Uterus (tissue), 4 donors: ENCODE measurements around the gene ZFYVE28. TPM values are rescaled to one million over a fixed set of nuclear protein-coding genes. Genes with fewer than 3 reads are reported as not detected.

Source experiments
- DNase-seq, 2 donors: peaks; one replicate each; pipeline ENCODE4 v3.0.0-alpha.2; 2019 to 2020
- H3K27ac ChIP-seq, 2 donors: fragments of 200-600 bp; sonication (generic); 1 replicate in 1 of 2; 2 replicates in 1 of 2; pipeline ENCODE4 v1.5.1; 2016 to 2018
- H3K27me3 ChIP-seq, 2 donors: fragments of 200-600 bp; sonication (generic); one replicate each; pipeline ENCODE4 v1.5.1; 2018 to 2019; ENCODE audit warnings: control low read depth in 1 of 2
- H3K36me3 ChIP-seq, 2 donors: fragments of 200-600 bp; sonication (generic); one replicate each; pipeline ENCODE4 v1.5.1; 2019; ENCODE audit warnings: control low read depth in 1 of 2
- H3K4me1 ChIP-seq, 2 donors: fragments of 200-600 bp; sonication (generic); one replicate each; pipeline ENCODE4 v1.5.1; 2018 to 2019; ENCODE audit warnings: control low read depth in 1 of 2
- H3K4me3 ChIP-seq, 2 donors: fragments of 200-600 bp; sonication (generic); 1 replicate in 1 of 2; 2 replicates in 1 of 2; pipeline ENCODE4 v1.5.1; 2018 to 2019; ENCODE audit warnings: mild to moderate bottlenecking in 1 of 2
- H3K9me3 ChIP-seq, 2 donors: fragments of 200-600 bp; sonication (generic); one replicate each; pipeline ENCODE4 v1.5.1; 2019; ENCODE audit warnings: control low read depth in 1 of 2
- POLR2A ChIP-seq, 2 donors: fragments of 450-650 bp; IDR thresholded peaks; one replicate each; pipeline ENCODE4 v1.6.1; 2016; ENCODE audit warnings: antibody characterized with exemption in 2 of 2, mild to moderate bottlenecking in 1 of 2, moderate library complexity in 1 of 2
- intact Hi-C: fragments of 100-400 bp; cut with DNase I; formaldehyde crosslinking; loops from one replicate; pipeline ENCODE4 v1.15.1; 2023; ENCODE audit warnings: low total_unique reads
- total RNA-seq, 4 donors: library from RNA; depleted of rRNA in 3 of 4; stranded (reverse); fragments of >200 nt in 3 of 4; gene quantifications; one replicate each; pipeline versions ENCODE4 v1.1.0 to v1.2.4, GENCODE V29; 2014 to 2023
- TF ChIP-seq, protein P1 (sequence below), 4 experiments: fragments of 200-600 bp in 2 of 4; fragments of 450-650 bp in 2 of 4; sonication (generic) in 2 of 4; IDR thresholded peaks; one replicate each; pipeline ENCODE4 v1.5.1; 2016 to 2019; ENCODE audit warnings: antibody characterized with exemption in 4 of 4, mild to moderate bottlenecking in 2 of 4, moderate library complexity in 1 of 4
- donor health status: DM: yes; HTN: yes; CAD: no.

The ZFYVE28 gene
- total RNA-seq, 4 donors from 2014 or later, result 5.4 to 16.7 (median 13.4) TPM

GRCh38 chr4:2409381-2409783 is 9.1 kb downstream of the ZFYVE28 start:
- no peaks in the 10 kb centered on the region for H3K27me3 ChIP-seq
- no peak overlapping the region for H3K4me3 ChIP-seq
- no peak for DNase-seq
- no peak overlapping the region for H3K27ac ChIP-seq
- H3K4me1 ChIP-seq, result no peaks in the 10 kb centered on the region
- intact Hi-C loops, result loop anchor here (10.0 kb wide), 1 partner anchor 145 kb away; the partner anchor contains the start of gene MXD4
- TF ChIP-seq POLR2A (IDR thresholded peaks at IDR 0.05), result no peak
- TF ChIP-seq, protein P1, sequence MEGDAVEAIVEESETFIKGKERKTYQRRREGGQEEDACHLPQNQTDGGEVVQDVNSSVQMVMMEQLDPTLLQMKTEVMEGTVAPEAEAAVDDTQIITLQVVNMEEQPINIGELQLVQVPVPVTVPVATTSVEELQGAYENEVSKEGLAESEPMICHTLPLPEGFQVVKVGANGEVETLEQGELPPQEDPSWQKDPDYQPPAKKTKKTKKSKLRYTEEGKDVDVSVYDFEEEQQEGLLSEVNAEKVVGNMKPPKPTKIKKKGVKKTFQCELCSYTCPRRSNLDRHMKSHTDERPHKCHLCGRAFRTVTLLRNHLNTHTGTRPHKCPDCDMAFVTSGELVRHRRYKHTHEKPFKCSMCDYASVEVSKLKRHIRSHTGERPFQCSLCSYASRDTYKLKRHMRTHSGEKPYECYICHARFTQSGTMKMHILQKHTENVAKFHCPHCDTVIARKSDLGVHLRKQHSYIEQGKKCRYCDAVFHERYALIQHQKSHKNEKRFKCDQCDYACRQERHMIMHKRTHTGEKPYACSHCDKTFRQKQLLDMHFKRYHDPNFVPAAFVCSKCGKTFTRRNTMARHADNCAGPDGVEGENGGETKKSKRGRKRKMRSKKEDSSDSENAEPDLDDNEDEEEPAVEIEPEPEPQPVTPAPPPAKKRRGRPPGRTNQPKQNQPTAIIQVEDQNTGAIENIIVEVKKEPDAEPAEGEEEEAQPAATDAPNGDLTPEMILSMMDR (IDR thresholded peaks at IDR 0.05), result no peak
- H3K9me3 ChIP-seq, result no peaks in the 10 kb centered on the region
- H3K36me3 ChIP-seq, result no peaks in the 10 kb centered on the region

DNA sequence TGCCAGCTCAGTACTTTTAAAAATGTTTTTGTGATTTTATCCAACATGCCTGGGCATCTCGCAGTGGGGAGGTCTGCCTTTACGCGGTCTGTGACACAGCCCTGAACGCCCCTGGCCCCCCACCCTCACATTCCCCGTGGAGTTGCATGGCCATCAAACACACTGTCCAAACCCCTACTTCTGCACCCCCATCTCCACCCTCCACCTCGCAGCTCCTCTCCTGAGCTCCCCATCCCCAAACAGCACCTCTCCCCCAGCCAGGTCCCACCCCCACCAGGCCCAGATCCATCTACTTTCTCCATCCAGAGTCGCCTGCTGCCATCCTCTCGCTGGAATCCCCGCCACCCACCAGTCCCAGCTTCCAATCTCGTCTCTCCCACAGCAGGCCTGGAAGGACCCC is 9.5 kb downstream of the ZFYVE28 start:
- H3K27ac ChIP-seq, result no peak overlapping the region
- intact Hi-C loops, result loop anchor here (10.0 kb wide), 1 partner anchor 144 kb away; the partner anchor contains the start of gene MXD4
- H3K36me3 ChIP-seq, result no peaks in the 10 kb centered on the region
- H3K4me1 ChIP-seq, result no peaks in the 10 kb centered on the region
- H3K27me3 ChIP-seq, result no peaks in the 10 kb centered on the region
- DNase-seq, result no peak
- no peak overlapping the region for H3K4me3 ChIP-seq
- no peak for TF ChIP-seq POLR2A (IDR thresholded peaks at IDR 0.05)
- no peaks in the 10 kb centered on the region for H3K9me3 ChIP-seq

- intact Hi-C loops, result loop anchor here (10.0 kb wide), 1 partner anchor 144 kb away; the partner anchor contains the start of gene MXD4
- DNase-seq, result no peak
- no peak for TF ChIP-seq POLR2A (IDR thresholded peaks at IDR 0.05)
- TF ChIP-seq, protein P1 (IDR thresholded peaks at IDR 0.05), result no peak
Measured at GRCh38 chr4:2408401-2408958, 10.0 kb downstream of the ZFYVE28 start.

GRCh38 chr4:2407991-2408342 is 10.5 kb downstream of the ZFYVE28 start:
- H3K27me3 ChIP-seq, result no peaks in the 10 kb centered on the region
- no peaks in the 10 kb centered on the region for H3K9me3 ChIP-seq
- no peak overlapping the region for H3K27ac ChIP-seq
- TF ChIP-seq, protein P1 (IDR thresholded peaks at IDR 0.05), result no peak
- no peak for TF ChIP-seq POLR2A (IDR thresholded peaks at IDR 0.05)
- no peaks in the 10 kb centered on the region for H3K4me1 ChIP-seq
- no peak for DNase-seq
- intact Hi-C loops, result loop anchor here (10.0 kb wide), 1 partner anchor 143 kb away; the partner anchor contains the start of gene MXD4
- no peaks in the 10 kb centered on the region for H3K36me3 ChIP-seq
- H3K4me3 ChIP-seq, result no peak overlapping the region

More at GRCh38 chr4:2408401-2408958, 10.0 kb downstream of the ZFYVE28 start:
- H3K4me1 ChIP-seq, result no peaks in the 10 kb centered on the region
- no peak overlapping the region for H3K27ac ChIP-seq
- no peaks in the 10 kb centered on the region for H3K27me3 ChIP-seq
- no peaks in the 10 kb centered on the region for H3K36me3 ChIP-seq
- H3K4me3 ChIP-seq, result no peak overlapping the region
- no peaks in the 10 kb centered on the region for H3K9me3 ChIP-seq

- H3K27ac ChIP-seq, result no peak overlapping the region
- no peaks in the 10 kb centered on the region for H3K9me3 ChIP-seq
- DNase-seq, result no peak
- TF ChIP-seq, protein P1 (IDR thresholded peaks at IDR 0.05), result no peak
- no peak for TF ChIP-seq POLR2A (IDR thresholded peaks at IDR 0.05)
- no peak overlapping the region for H3K4me3 ChIP-seq
- peaks cover 0 to 3% of the 10 kb centered on the region in 2 donors for H3K4me1 ChIP-seq
- no peaks in the 10 kb centered on the region for H3K27me3 ChIP-seq
- intact Hi-C loops, result loop anchor here (10.0 kb wide), 1 partner anchor 142 kb away; the partner anchor contains the start of gene MXD4
- no peaks in the 10 kb centered on the region for H3K36me3 ChIP-seq
Measured at GRCh38 chr4:2406920-2407319, 11.5 kb downstream of the ZFYVE28 start.
